Astrocyte (in vitro differentiated cells and primary cell): ENCODE results near the gene NRIP3. TPM values are rescaled to one million over a fixed set of nuclear protein-coding genes. Genes with fewer than 3 reads are reported as not detected.

Source experiments
- DNase-seq: peaks from one replicate; pipeline ENCODE4 v3.0.0-alpha.2; 2010; ENCODE audit warnings: low read depth
- FAIRE-seq: peaks from 2 replicates; lab custom pipeline; 2011; peaks lifted over from hg19 to GRCh38; lab: Jason Lieb, UNC
- H2AFZ ChIP-seq: 2 replicates; pipeline ENCODE4 v1.6.0; 2012; ENCODE audit warnings: low read depth, low read length, inconsistent platforms
- H3K27ac ChIP-seq: 2 replicates; pipeline ENCODE4 v1.5.1; 2011; ENCODE audit warnings: low read depth, low read length, inconsistent platforms
- H3K27me3 ChIP-seq: 2 replicates; pipeline ENCODE4 v1.6.0; 2011; ENCODE audit warnings: low read length, inconsistent platforms; ENCODE audit not compliant: insufficient read depth
- H3K36me3 ChIP-seq: 2 replicates; pipeline ENCODE4 v1.5.1; 2011; ENCODE audit warnings: low read length, inconsistent platforms; ENCODE audit not compliant: insufficient read depth
- H3K4me1 ChIP-seq: 2 replicates; pipeline ENCODE4 v1.5.1; 2011; ENCODE audit warnings: low read length, inconsistent platforms; ENCODE audit not compliant: insufficient read depth
- H3K4me2 ChIP-seq: 2 replicates; pipeline ENCODE4 v1.6.0; 2012; ENCODE audit warnings: low read length, inconsistent platforms
- H3K4me3 ChIP-seq: 2 replicates; pipeline ENCODE4 v1.5.1; 2011; ENCODE audit warnings: low read depth, mild to moderate bottlenecking, low read length, inconsistent platforms; ENCODE audit not compliant: insufficient read depth
- H3K79me2 ChIP-seq: 2 replicates; pipeline ENCODE4 v1.6.0; 2012; ENCODE audit warnings: mild to moderate bottlenecking, low read length, inconsistent platforms; ENCODE audit not compliant: insufficient read depth
- H3K9ac ChIP-seq: 2 replicates; pipeline ENCODE4 v1.6.0; 2012; ENCODE audit warnings: mild to moderate bottlenecking, low read length, inconsistent platforms
- H3K9me3 ChIP-seq: 2 replicates; pipeline ENCODE4 v1.5.1; 2012; ENCODE audit warnings: low read depth, mild to moderate bottlenecking, low read length, inconsistent platforms; ENCODE audit not compliant: insufficient read depth
- H4K20me1 ChIP-seq: 2 replicates; pipeline ENCODE4 v1.6.0; 2012; ENCODE audit warnings: low read length, inconsistent platforms; ENCODE audit not compliant: insufficient read depth
- H3K27ac Mint-ChIP-seq: one replicate; pipeline ENCODE4 v1.8.0; 2021; ENCODE audit warnings: mild to moderate bottlenecking, mixed read lengths; ENCODE audit not compliant: unreplicated experiment
- H3K27me3 Mint-ChIP-seq: one replicate; pipeline ENCODE4 v1.8.0; 2021; ENCODE audit warnings: low read depth, mixed read lengths; ENCODE audit not compliant: unreplicated experiment
- H3K36me3 Mint-ChIP-seq: one replicate; pipeline ENCODE4 v1.8.0; 2021; ENCODE audit warnings: low read depth, mixed read lengths; ENCODE audit not compliant: unreplicated experiment
- H3K4me1 Mint-ChIP-seq: one replicate; pipeline ENCODE4 v1.8.0; 2021; ENCODE audit warnings: low read depth, mixed read lengths; ENCODE audit not compliant: unreplicated experiment
- H3K4me3 Mint-ChIP-seq: one replicate; pipeline ENCODE4 v1.8.0; 2021; ENCODE audit warnings: mild to moderate bottlenecking, moderate library complexity, mixed read lengths; ENCODE audit not compliant: unreplicated experiment
- H3K9me3 Mint-ChIP-seq: one replicate; pipeline ENCODE4 v1.8.0; 2021; ENCODE audit warnings: mild to moderate bottlenecking, mixed read lengths; ENCODE audit not compliant: unreplicated experiment
- CTCF ChIP-seq: IDR thresholded peaks from 2 replicates; pipeline ENCODE4 v1.5.1; 2011; ENCODE audit warnings: low read depth, mild to moderate bottlenecking, inconsistent platforms, low read length, moderate library complexity; ENCODE audit not compliant: insufficient read depth
- EZH2 ChIP-seq: IDR thresholded peaks from 2 replicates; pipeline ENCODE4 v1.6.1; 2012; ENCODE audit warnings: mild to moderate bottlenecking, low read length, inconsistent platforms; ENCODE audit not compliant: insufficient read depth
- total RNA-seq: library from RNA; stranded (reverse); gene quantifications from 2 replicates; pipeline ENCODE4 v1.2.1, GENCODE V29; 2021

NRIP3 gene
- total RNA-seq, 1 donor from 2014 or later, result 11.6 TPM

DNA sequence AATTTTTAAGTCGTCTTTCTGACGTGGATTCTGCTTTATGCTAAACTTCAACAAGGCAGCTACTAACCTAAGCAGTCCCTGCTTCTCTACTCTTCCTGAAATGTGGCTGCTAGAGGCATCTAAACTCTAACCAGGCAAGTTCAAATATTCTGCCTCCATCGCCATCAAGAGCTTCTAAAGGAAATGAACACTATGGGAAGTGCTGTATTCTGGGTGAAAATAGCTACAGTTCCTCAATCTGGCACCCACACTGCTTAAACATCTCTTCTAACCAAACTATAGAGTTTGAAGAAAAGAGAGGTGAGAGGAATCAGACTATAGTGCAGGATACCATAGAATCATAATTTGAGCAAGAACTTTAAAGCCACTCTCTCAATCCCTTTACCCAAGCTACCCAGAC, 6.3 kb downstream of the NRIP3 start:
- DNase-seq (no peak), FAIRE-seq (no peak)
- Mint-ChIP-seq H3K27me3 (no peaks in the 10 kb centered on the region), H3K4me1 (peaks cover 6% of the 10 kb centered on the region), H3K4me3 (no peak overlapping the region), H3K9me3 (no peaks in the 10 kb centered on the region), H3K27ac (no peak overlapping the region), H3K36me3 (peaks cover 1% of the 10 kb centered on the region)
- no peak overlapping the region for H3K27ac ChIP-seq
- no peaks in the 10 kb centered on the region for H3K9me3 ChIP-seq
- H3K4me1 ChIP-seq, result peaks cover 8% of the 10 kb centered on the region
- H4K20me1 ChIP-seq, result no peaks in the 10 kb centered on the region
- no peak overlapping the region for H3K9ac ChIP-seq
- H3K79me2 ChIP-seq, result peaks cover 9% of the 10 kb centered on the region
- H3K36me3 ChIP-seq, result no peaks in the 10 kb centered on the region
- no peak overlapping the region for H3K4me2 ChIP-seq
- H3K27me3 ChIP-seq, result no peaks in the 10 kb centered on the region
- TF ChIP-seq EZH2 (no peak), CTCF (no peak)
- H2AFZ ChIP-seq, result no peak overlapping the region
- no peak overlapping the region for H3K4me3 ChIP-seq

DNA sequence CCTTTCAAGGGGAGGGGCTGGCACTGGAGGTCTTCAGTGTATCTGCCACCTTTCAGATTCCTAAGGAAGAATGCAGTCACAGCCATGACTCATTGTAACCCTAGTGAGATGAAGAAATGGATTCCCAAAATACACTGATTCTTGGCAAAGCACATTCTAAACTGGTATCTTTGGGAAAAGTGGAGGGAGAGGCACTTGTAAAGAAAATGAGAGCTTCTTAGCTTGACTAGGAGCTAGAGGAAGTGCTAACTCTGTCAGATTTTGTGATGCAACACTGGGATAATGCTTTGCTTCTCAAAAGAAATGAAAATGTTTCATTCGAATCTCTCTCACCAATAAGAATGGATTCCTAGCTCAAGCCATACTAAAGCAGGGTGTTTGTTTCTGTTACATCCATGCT, 14.3 kb downstream of the NRIP3 start:
- Mint-ChIP-seq H3K9me3 (no peaks in the 10 kb centered on the region), H3K36me3 (peaks cover 8% of the 10 kb centered on the region), H3K27me3 (no peaks in the 10 kb centered on the region), H3K27ac (peak overlapping the region; percentile 11), H3K4me3 (no peak overlapping the region), H3K4me1 (peaks cover 19% of the 10 kb centered on the region)
- Histone ChIP-seq H3K4me1 (peaks cover 14% of the 10 kb centered on the region), H3K27me3 (no peaks in the 10 kb centered on the region), H2AFZ (no peak overlapping the region), H3K27ac (no peak overlapping the region), H3K79me2 (no peaks in the 10 kb centered on the region), H4K20me1 (peaks cover 5% of the 10 kb centered on the region), H3K9ac (no peak overlapping the region), H3K36me3 (no peaks in the 10 kb centered on the region), H3K4me3 (no peak overlapping the region), H3K4me2 (peak overlapping the region; percentile 22), H3K9me3 (no peaks in the 10 kb centered on the region)
- peak; percentile 52 for DNase-seq
- FAIRE-seq, result no peak
- TF ChIP-seq CTCF, result no peak
- no peak for TF ChIP-seq EZH2

- no peaks in the 10 kb centered on the region for H3K27me3 Mint-ChIP-seq
- Histone ChIP-seq H3K9me3 (no peaks in the 10 kb centered on the region), H3K27ac (no peak overlapping the region), H2AFZ (no peak overlapping the region), H3K79me2 (no peaks in the 10 kb centered on the region), H3K4me1 (peaks cover 14% of the 10 kb centered on the region), H3K36me3 (no peaks in the 10 kb centered on the region), H3K4me2 (peak overlapping the region; percentile 22), H3K9ac (no peak overlapping the region), H4K20me1 (peaks cover 5% of the 10 kb centered on the region), H3K4me3 (no peak overlapping the region), H3K27me3 (no peaks in the 10 kb centered on the region)
- no peak for FAIRE-seq
- H3K4me3 Mint-ChIP-seq, result no peak overlapping the region
- peaks cover 19% of the 10 kb centered on the region for H3K4me1 Mint-ChIP-seq
- TF ChIP-seq CTCF (no peak), EZH2 (no peak)
- DNase-seq, result peak; percentile 61
- no peaks in the 10 kb centered on the region for H3K9me3 Mint-ChIP-seq
- H3K36me3 Mint-ChIP-seq, result peaks cover 8% of the 10 kb centered on the region
- no peak overlapping the region for H3K27ac Mint-ChIP-seq
These were observed 15.2 kb downstream of the NRIP3 start for GRCh38 chr11:8988329-8989234.
